Astrocyte of the hippocampus (primary cell): ENCODE results near the gene ZFTA.
A peak's percentile ranks its signal among the peaks of the same experiment; 100 is the strongest.

Source experiments
- DNase-seq: peaks from one replicate; pipeline ENCODE4 v3.0.0; 2011; ENCODE audit warnings: low read depth, low spot score

Gene ZFTA

GRCh38 chr11:63756919-63757761 lies 11.4 kb downstream of the ZFTA start:
- DNase-seq = no peak

- no peak for DNase-seq
Observed at GRCh38 chr11:63749624-63750023, 19.0 kb downstream of the ZFTA start.

- DNase-seq = no peak
Observed at GRCh38 chr11:63747011-63747410, 21.6 kb downstream of the ZFTA start.

DNA sequence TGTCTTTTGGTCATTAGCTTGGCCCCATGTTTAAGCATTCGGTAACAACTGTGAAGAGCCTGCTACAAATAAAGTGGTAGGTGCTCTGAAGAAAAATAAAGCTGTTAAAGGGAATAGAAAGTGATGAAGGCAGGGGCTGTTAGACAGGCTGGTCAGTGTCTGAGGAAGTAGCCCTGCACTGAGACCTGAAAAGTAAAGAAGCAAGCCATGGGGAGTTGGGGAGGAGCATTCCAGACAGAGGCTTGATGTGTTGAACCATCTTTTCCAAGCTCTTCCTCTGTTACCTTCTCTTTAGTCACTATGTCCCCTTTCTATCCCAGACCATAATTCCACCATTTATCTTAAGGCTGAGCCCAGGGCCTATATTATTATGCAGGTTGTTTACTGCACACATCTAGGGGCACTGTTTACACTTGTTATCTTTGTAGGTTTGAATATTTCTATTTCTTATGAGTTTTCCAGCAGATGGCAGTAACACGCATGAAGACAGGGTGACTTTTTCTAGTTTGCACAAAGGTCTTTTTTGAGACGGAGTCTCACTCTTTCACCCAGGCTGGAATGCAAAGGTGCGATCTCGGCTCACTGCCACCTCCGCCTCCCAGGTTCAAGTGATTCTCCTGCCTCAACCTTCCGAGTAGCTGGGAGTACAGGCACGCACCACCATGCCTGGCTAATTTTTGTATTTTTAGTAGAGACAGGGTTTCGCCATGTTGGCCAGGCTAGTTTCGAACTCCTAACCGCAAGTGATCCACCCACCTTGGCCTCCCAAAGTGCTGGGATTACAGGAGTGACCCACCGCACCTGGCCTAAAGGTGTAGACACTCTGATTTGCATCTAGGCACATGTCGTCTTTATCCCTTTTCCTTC lies 23.0 kb downstream of the ZFTA start:
- DNase-seq = peak; percentile 11

- peak; percentile 87 for DNase-seq
Observed at GRCh38 chr11:63738720-63739360, 29.7 kb downstream of the ZFTA start.

- DNase-seq = no peak
Observed at GRCh38 chr11:63737718-63738117, 30.9 kb downstream of the ZFTA start.

GRCh38 chr11:63736864-63737263 lies 31.7 kb downstream of the ZFTA start:
- no peak for DNase-seq

DNA sequence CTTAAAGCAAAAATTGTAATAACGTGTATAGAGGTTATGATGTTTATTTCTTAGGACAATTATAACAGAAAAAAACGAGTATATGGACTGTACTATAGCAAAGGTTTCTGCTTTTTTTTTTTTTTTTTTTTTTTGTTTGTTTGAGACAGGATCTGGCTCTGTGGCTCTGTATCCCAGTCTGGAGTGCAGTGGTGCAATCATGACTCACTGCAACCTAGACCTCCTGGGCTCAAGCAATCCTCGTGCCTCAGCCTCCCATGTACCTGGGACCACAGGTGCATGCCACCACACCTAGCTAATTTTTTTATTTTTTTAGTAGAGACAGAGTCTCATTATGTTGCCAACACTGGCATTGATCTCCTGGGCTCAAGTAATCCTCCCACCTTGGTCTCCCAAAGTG lies 39.2 kb downstream of the ZFTA start:
- DNase-seq = no peak

DNA sequence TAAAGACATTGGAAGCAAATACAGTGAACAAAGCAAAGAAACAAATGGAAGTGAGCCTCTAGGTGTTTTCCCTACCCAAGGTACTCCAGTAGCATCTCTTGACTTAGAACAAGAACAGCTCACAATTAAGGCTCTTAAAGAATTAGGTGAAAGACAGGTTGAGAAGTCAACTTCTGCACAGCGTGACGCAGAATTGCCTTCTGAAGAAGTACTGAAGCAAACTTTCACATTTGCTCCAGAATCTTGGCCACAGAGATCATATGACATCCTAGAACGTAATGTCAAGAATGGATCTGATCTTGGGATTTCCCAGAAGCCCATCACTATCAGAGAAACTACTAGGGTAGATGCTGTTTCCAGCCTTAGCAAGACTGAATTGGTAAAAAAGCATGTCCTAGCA lies 48.0 kb downstream of the ZFTA start:
- DNase-seq = no peak

GRCh38 chr11:63719987-63720386 lies 48.6 kb downstream of the ZFTA start:
- DNase-seq = peak; percentile 76

DNA sequence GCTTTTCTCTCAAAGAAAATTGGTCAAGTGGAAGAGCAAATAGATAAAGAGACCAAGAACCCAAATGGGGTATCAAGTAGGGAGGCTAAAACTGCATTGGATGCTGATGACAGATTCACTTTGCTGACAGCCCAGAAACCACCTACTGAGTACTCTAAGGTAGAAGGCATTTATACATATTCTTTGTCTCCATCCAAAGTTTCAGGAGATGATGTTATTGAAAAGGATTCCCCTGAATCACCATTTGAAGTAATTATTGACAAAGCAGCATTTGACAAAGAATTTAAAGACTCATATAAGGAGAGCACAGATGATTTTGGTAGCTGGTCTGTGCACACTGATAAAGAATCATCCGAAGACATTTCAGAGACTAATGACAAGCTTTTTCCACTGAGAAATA lies 49.6 kb downstream of the ZFTA start:
- DNase-seq = no peak
